Heart left ventricle (tissue), 16 donors: ENCODE measurements around the gene VEGFA. TPM values are rescaled to one million over a fixed set of nuclear protein-coding genes. Genes with fewer than 3 reads are reported as not detected.

Experiments used
- ATAC-seq, 4 donors: fragments of 200-7000 bp; cut with Tn5 transposase; one replicate each; pipeline ENCODE4 v1.9.1; 2020 to 2022; ENCODE audit warnings: moderate library complexity in 4 of 4, mild to moderate bottlenecking in 3 of 4, moderate number of reproducible peaks in 1 of 4
- DNase-seq, 5 donors: peaks; one replicate each; pipeline ENCODE4 v3.0.0-alpha.2; 2020
- H3K27ac ChIP-seq, 12 donors: fragments of 200-600 bp; sonication (generic) in 4 of 12; one replicate each; pipeline versions ENCODE4 v1.5.0 to v1.8.0; 2016 to 2022; ENCODE audit warnings: mild to moderate bottlenecking in 2 of 12
- H3K27me3 ChIP-seq, 9 donors: fragments of 200-600 bp; sonication (generic) in 2 of 9; one replicate each; pipeline versions ENCODE4 v1.5.1 to v1.8.0; 2016 to 2022; ENCODE audit warnings: mild to moderate bottlenecking in 3 of 9
- H3K36me3 ChIP-seq, 9 donors: fragments of 200-600 bp; sonication (generic) in 2 of 9; one replicate each; pipeline versions ENCODE4 v1.5.0 to v1.8.0; 2018 to 2022; ENCODE audit warnings: mild to moderate bottlenecking in 2 of 9
- H3K4me1 ChIP-seq, 12 donors: fragments of 200-600 bp; sonication (generic) in 4 of 12; one replicate each; pipeline versions ENCODE4 v1.5.0 to v1.8.0; 2016 to 2022; ENCODE audit warnings: mild to moderate bottlenecking in 3 of 12
- H3K4me3 ChIP-seq, 12 donors: fragments of 200-600 bp; sonication (generic) in 4 of 12; one replicate each; pipeline versions ENCODE4 v1.5.0 to v1.8.0; 2017 to 2022; ENCODE audit warnings: mild to moderate bottlenecking in 9 of 12, moderate library complexity in 4 of 12
- H3K9me3 ChIP-seq, 12 donors: fragments of 200-600 bp; sonication (generic) in 4 of 12; one replicate each; pipeline versions ENCODE4 v1.5.0 to v1.8.0; 2016 to 2022; ENCODE audit warnings: mild to moderate bottlenecking in 1 of 12
- POLR2A ChIP-seq, 2 donors: fragments of 450-650 bp; IDR thresholded peaks; one replicate each; pipeline ENCODE4 v1.6.1; 2017; ENCODE audit warnings: antibody characterized with exemption in 2 of 2, mild to moderate bottlenecking in 2 of 2, moderate library complexity in 2 of 2
- WGBS, 4 donors: extraction: QIAGEN DNeasy Blood & Tissue Kit in 2 of 4; methylation state at CpG; one replicate each; pipeline versions ENCODE4 v1.1.5 to v1.1.7; 2013 to 2018; 5-methylcytosine and 5-hydroxymethylcytosine counted together
- intact Hi-C, 10 donors: fragments of 100-400 bp; cut with DNase I; formaldehyde crosslinking; loops; one replicate each; pipeline versions ENCODE4 v1.11.1 to v1.14.2; 2022
- polyA plus RNA-seq, 2 donors: library from polyadenylated mRNA; stranded (reverse); fragments of 200-250 nt; gene quantifications; one replicate each; pipeline ENCODE4 v1.2.3, GENCODE V29; 2013
- total RNA-seq, 9 donors: library from RNA; depleted of rRNA in 2 of 9; stranded (reverse); fragments of >200 nt in 2 of 9; fragmentation: NEBNext Ultra II Directional in 3 of 9; extraction: Animal tissue kit (Norgen Biotek cat#: 25700) in 3 of 9; gene quantifications; one replicate each; pipeline versions ENCODE4 v1.1.0 to v1.2.4, GENCODE V29; 2016 to 2023
- TF ChIP-seq, protein P1 (sequence below), 12 donors: fragments of 200-600 bp; sonication (generic) in 4 of 12; IDR thresholded peaks; one replicate each; pipeline versions ENCODE4 v1.5.0 to v1.8.0; 2018 to 2022; ENCODE audit warnings: antibody characterized with exemption in 12 of 12, mild to moderate bottlenecking in 5 of 12
- donor health status: ischemic (EF 13 %, LVEDD 7.1; RV severe dilation, severe dysfunction).
- donor health status: healthy with polysubstance abuse.
- donor health status: DM: no; HTN: yes; CAD: no.
- donor health status: DM: no; HTN: no; CAD: no.
- donor health status: ischemic (EF 25% LVEDD 6.9; RV normal size, moderate dysfunction).
- donor health status: ischemic (EF 25% LVEDD 5.7; RV mildly dilated, moderate dysfunction).
- donor health status: healthy.
- donor health status: DM: yes; HTN: yes; CAD: no.
- donor health status: ischemic (EF 35%, LVEDD 5.7; RV mildly dilated, moderate dysfunction).
- donor health status: nonischemic (EF 11% LVEDD 7.7; RV severe dilation, severe dysfunction).
- donor health status: DM: yes; HTN: yes; CAD: no.
- donor health status: PGD.
- donor health status: ischemic (EF 29% LVEDD 5.4; RV normal size, mild dysfunction).
- donor health status: nonischemic (EF 23%, LVEDD 6.1; RV moderate dilation, normal function).

VEGFA gene
- total and polyA plus RNA-seq, 11 donors, result 83.0 to 254 (median 171) TPM

DNA sequence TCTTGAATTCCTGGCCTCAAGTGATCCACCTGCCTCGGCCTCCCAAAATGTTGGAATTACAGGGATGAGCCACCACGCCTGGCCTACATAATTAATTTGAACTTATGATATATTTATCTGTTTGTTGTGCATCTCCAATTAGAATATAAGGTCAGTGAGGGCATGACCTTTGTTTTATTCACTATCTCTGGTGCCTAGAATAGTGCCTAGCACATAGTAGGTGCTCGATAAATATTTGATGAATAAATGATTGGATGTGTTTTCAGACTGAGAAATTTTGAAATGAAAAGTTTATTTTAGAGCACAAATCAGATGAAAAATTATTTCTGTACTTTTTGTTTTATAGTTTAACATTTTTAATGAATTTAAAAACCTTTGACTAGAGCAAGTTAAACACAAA, 19.4 kb upstream of the VEGFA start:
- H3K27ac ChIP-seq, result no peak overlapping the region
- no peak overlapping the region for H3K4me3 ChIP-seq
- H3K4me1 ChIP-seq, result no peaks in the 10 kb centered on the region
- ATAC-seq (no peak), DNase-seq (no peak)
- WGBS, 4 donors, result 83 to 89% (median 87%) methylated on average over 3 of the region's 3 CpGs
- TF ChIP-seq, protein P1, sequence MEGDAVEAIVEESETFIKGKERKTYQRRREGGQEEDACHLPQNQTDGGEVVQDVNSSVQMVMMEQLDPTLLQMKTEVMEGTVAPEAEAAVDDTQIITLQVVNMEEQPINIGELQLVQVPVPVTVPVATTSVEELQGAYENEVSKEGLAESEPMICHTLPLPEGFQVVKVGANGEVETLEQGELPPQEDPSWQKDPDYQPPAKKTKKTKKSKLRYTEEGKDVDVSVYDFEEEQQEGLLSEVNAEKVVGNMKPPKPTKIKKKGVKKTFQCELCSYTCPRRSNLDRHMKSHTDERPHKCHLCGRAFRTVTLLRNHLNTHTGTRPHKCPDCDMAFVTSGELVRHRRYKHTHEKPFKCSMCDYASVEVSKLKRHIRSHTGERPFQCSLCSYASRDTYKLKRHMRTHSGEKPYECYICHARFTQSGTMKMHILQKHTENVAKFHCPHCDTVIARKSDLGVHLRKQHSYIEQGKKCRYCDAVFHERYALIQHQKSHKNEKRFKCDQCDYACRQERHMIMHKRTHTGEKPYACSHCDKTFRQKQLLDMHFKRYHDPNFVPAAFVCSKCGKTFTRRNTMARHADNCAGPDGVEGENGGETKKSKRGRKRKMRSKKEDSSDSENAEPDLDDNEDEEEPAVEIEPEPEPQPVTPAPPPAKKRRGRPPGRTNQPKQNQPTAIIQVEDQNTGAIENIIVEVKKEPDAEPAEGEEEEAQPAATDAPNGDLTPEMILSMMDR (IDR thresholded peaks at IDR 0.05), result no peak
- TF ChIP-seq POLR2A (IDR thresholded peaks at IDR 0.05), result no peak
- intact Hi-C loops, result loop anchor here in 1 of 10 donors (10.0 kb wide), 1 partner anchor 146 kb away; no protein-coding TSS in a partner anchor
- H3K27me3 ChIP-seq, result no peaks in the 10 kb centered on the region
- no peaks in the 10 kb centered on the region for H3K36me3 ChIP-seq
- no peaks in the 10 kb centered on the region for H3K9me3 ChIP-seq

DNA sequence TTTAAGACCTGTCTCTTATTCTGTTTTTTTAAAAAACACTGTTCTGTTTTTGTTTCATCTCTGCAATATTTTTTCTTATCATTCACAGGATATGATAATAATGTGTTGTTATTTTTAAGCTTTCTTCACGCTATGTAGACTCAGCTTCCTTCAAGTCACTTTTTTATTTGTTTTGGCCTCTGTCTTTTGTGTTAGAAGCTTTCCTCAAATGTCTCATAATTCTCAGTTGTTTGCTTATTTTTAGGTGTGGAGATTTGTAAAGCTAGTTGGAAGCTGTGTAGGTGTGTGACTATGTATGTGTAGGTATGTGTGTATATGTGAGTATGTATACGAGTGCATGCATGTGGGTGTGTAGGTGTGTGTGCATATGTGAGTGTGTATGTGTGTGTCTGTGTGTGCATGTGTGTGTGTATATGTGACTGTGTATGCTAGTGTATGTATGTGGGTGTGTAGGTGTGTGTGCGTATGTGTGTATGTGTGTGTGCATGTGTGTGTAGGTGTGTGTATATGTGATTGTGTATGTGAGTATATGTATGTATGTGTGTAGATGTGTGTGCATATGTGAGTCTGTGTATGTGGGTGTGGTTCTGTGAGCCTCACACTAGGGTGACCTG, 16.3 kb upstream of the VEGFA start:
- intact Hi-C loops, result loop anchor here in 1 of 10 donors (10.0 kb wide), 1 partner anchor 149 kb away; no protein-coding TSS in a partner anchor
- no peak overlapping the region for H3K27ac ChIP-seq
- no peaks in the 10 kb centered on the region for H3K9me3 ChIP-seq
- H3K36me3 ChIP-seq, result no peaks in the 10 kb centered on the region
- ATAC-seq, result no peak
- H3K4me1 ChIP-seq, result no peaks in the 10 kb centered on the region
- DNase-seq, result no peak
- TF ChIP-seq POLR2A (IDR thresholded peaks at IDR 0.05), result no peak
- TF ChIP-seq, protein P1 (IDR thresholded peaks at IDR 0.05), result no peak
- no peaks in the 10 kb centered on the region for H3K27me3 ChIP-seq
- no peak overlapping the region for H3K4me3 ChIP-seq
- 91 to 96% (median 93%) methylated on average over 3 of the region's 3 CpGs for WGBS, 4 donors

DNA sequence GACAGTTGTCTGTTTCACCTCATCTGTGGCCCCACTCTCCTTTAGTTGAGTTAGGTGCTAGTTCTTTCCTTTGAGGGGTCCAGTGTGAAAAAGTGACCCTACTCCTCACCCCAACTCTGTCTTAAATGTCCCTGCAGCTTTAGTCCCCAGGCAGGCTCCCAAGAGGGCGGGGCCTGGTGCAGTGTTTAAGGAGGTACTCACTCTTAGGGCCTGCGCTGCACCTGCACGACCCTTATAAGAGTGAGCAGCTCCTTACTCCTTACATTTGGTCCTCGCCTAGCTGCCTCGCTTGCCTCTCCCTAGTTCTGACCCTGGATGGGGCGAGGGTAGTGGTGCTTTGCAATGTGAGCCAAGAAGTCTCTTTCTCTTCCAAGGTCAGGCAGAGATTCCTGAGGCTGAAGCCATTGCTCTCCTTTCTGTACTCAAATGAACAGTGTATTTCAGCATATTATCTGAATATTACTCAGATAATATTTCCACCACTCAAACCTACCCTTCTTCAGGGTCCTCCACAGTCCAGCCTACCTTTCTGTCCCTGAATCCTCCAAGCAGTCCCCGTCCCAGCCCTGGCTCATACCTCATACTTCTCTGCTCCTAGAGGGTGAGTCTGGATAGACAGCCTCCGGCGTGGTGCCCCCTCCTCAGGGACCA, 11.9 kb upstream of the VEGFA start:
- DNase-seq (no peak), ATAC-seq (no peak)
- intact Hi-C loops, result loop anchor here in 7 of 10 donors (1.0 to 10.0 kb wide), 5 partner anchors 36 to 153 kb away; no protein-coding TSS in a partner anchor
- Histone ChIP-seq H3K36me3 (no peaks in the 10 kb centered on the region), H3K4me3 (no peak overlapping the region), H3K9me3 (no peaks in the 10 kb centered on the region), H3K4me1 (peaks cover 0 to under 1% (median 0%) of the 10 kb centered on the region in 12 donors), H3K27ac (no peak overlapping the region), H3K27me3 (no peaks in the 10 kb centered on the region)
- TF ChIP-seq POLR2A (IDR thresholded peaks at IDR 0.05), result no peak
- TF ChIP-seq, protein P1 (IDR thresholded peaks at IDR 0.05), result no peak
- WGBS, 4 donors, result 66 to 73% (median 70%) methylated on average over 8 to 9 of the region's 9 CpGs

DNA sequence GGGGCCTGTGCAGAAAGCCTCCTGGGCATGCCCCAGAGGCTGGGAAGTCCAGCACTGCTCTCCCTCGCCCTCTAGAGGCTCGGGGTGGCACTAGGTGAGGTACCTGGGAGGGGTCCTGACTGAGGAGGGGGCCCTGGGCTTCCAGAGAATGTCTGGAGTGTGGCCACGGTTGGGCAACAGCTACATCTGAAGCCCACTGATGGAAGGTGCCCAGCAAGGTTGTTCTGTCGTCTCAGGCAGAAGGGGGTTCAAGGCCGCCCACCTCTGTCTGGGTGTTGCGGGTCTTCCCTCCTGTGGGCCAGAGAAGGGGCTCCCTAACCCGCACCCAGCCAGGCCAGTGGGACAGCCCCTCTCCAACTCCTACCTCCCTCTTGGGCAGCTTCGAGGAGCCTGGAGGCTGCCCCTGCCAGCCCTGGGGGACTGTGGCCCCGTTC, 11.4 kb upstream of the VEGFA start:
- DNase-seq (no peak), ATAC-seq (peak in 3 of 4 donors; percentile 58 to 70 (median 70))
- Histone ChIP-seq H3K4me3 (no peak overlapping the region), H3K4me1 (peaks cover 0 to 6% (median 0%) of the 10 kb centered on the region in 12 donors), H3K9me3 (no peaks in the 10 kb centered on the region), H3K27ac (no peak overlapping the region), H3K36me3 (no peaks in the 10 kb centered on the region), H3K27me3 (no peaks in the 10 kb centered on the region)
- TF ChIP-seq, protein P1 (IDR thresholded peaks at IDR 0.05), result peak; percentile 57 to 83 (median 66)
- TF ChIP-seq POLR2A (IDR thresholded peaks at IDR 0.05), result no peak
- intact Hi-C loops, result loop anchor here in 7 of 10 donors (1.0 to 10.0 kb wide), 5 partner anchors 36 to 154 kb away; no protein-coding TSS in a partner anchor
- 62 to 65% (median 63%) methylated on average over 9 of the region's 9 CpGs for WGBS, 4 donors
